GM12878 (cell line): ENCODE data around the gene PARP2. TPM values are rescaled to one million over a fixed set of nuclear protein-coding genes. Genes with fewer than 3 reads are reported as not detected.

Experiments
- ATAC-seq: fragments of 200-7000 bp; cut with Tn5 transposase; 3 replicates; pipeline ENCODE4 v1.9.1; 2020; ENCODE audit warnings: mild to moderate bottlenecking, moderate library complexity
- BruUV-seq: library from RNA; stranded (reverse); fragments of 400-500 nt; replicated peaks from 2 replicates; lab custom pipeline; 2021; lab: Mats Ljungman, UMichigan
- CTCF ChIA-PET: fragments of 300-600 bp; sonication (Branson Sonifier 250); formaldehyde crosslinking; extraction: SDS; loops from one replicate; lab custom pipeline; 2021; ENCODE audit warnings: inconsistent platforms; lab: Yijun Ruan, JAX
- POLR2A ChIA-PET: fragments of 350-600 bp; formaldehyde crosslinking; extraction: SDS; loops from one replicate; lab custom pipeline; 2021; ENCODE audit warnings: inconsistent platforms; lab: Charles Lee
- RAD21 ChIA-PET: fragments of 300-600 bp; sonication (Branson Sonifier 250); formaldehyde crosslinking; loops from one replicate; lab custom pipeline; 2023; ENCODE audit warnings: antibody characterized with exemption; ENCODE audit not compliant: unreplicated experiment; lab: Charles Lee
- SMC1A ChIA-PET: fragments of 300-600 bp; sonication (Branson Sonifier 250); formaldehyde crosslinking; loops from one replicate; lab custom pipeline; 2023; ENCODE audit not compliant: unreplicated experiment, uncharacterized antibody; lab: Charles Lee
- DNase-seq: peaks from one replicate; pipeline ENCODE4 v3.0.0-alpha.2; 2011; ENCODE audit warnings: low read depth, low spot score
- FAIRE-seq: peaks from 3 replicates; lab custom pipeline; 2011; peaks lifted over from hg19 to GRCh38; lab: Jason Lieb, UNC
- H2AFZ ChIP-seq: 2 replicates; pipeline ENCODE4 v1.6.0; 2011; ENCODE audit warnings: low read depth, low read length, control low read depth; ENCODE audit not compliant: control insufficient read depth
- H3K27ac ChIP-seq: 2 replicates; pipeline ENCODE4 v1.5.1; 2011; ENCODE audit warnings: control low read depth; ENCODE audit not compliant: control insufficient read depth, insufficient read depth
- H3K27me3 ChIP-seq, 2 experiments: replicated peaks in 1 of 2; 2 replicates each; pipeline versions ENCODE4 v1.6.0 to v1.6.1; 2011; ENCODE audit warnings: low read length in 1 of 2; ENCODE audit not compliant: control insufficient read depth in 2 of 2, insufficient read depth in 2 of 2
- H3K36me3 ChIP-seq, 2 experiments: 2 replicates each; pipeline ENCODE4 v1.5.1; 2011; ENCODE audit warnings: low read length in 1 of 2; ENCODE audit not compliant: control insufficient read depth in 2 of 2, insufficient read depth in 2 of 2
- H3K4me1 ChIP-seq: 2 replicates; pipeline ENCODE4 v1.6.1; 2011; ENCODE audit warnings: mild to moderate bottlenecking, low read length, moderate library complexity, mixed read lengths; ENCODE audit not compliant: control insufficient read depth, insufficient read depth
- H3K4me2 ChIP-seq: 2 replicates; pipeline ENCODE4 v1.6.0; 2011; ENCODE audit warnings: control low read depth; ENCODE audit not compliant: control insufficient read depth, insufficient read depth
- H3K4me3 ChIP-seq: fragments of 200-600 bp; sonication (generic); 2 replicates; pipeline ENCODE4 v1.5.1; 2016
- H3K79me2 ChIP-seq: 2 replicates; pipeline ENCODE4 v1.6.0; 2011; ENCODE audit warnings: low read length; ENCODE audit not compliant: control insufficient read depth, insufficient read depth
- H3K9ac ChIP-seq: 2 replicates; pipeline ENCODE4 v1.8.0; 2011; ENCODE audit warnings: low read length, control low read depth, mixed read lengths; ENCODE audit not compliant: control insufficient read depth, insufficient read depth
- H3K9me3 ChIP-seq: replicated peaks from 3 replicates; pipeline ENCODE4 v1.5.1; 2011; ENCODE audit warnings: mild to moderate bottlenecking, low read length; ENCODE audit not compliant: control insufficient read depth, insufficient read depth
- H4K20me1 ChIP-seq: 2 replicates; pipeline ENCODE4 v1.6.0; 2011; ENCODE audit not compliant: control insufficient read depth, insufficient read depth
- BCL11A ChIP-seq: IDR thresholded peaks from 2 replicates; pipeline ENCODE4 v1.6.1; 2011; ENCODE audit warnings: low read depth, low read length
- BCLAF1 ChIP-seq: fragments of 450-650 bp; IDR thresholded peaks from 2 replicates; pipeline ENCODE4 v1.6.1; 2017; ENCODE audit warnings: antibody characterized with exemption, mild to moderate bottlenecking, moderate library complexity
- CBX5 ChIP-seq: sonication (generic); IDR thresholded peaks from 2 replicates; pipeline ENCODE4 v1.6.1; 2016; ENCODE audit warnings: low read depth, moderate library complexity, mild to moderate bottlenecking, inconsistent platforms
- EP300 ChIP-seq, 2 experiments: fragments of 150-350 bp in 1 of 2; IDR thresholded peaks; 2 replicates each; pipeline ENCODE4 v1.6.1; 2011 to 2012; ENCODE audit warnings: low read depth in 2 of 2, low read length in 2 of 2, borderline replicate concordance in 1 of 2, improper control_type of control experiment in 1 of 2, inconsistent platforms in 1 of 2; ENCODE audit not compliant: control insufficient read depth in 1 of 2
- IRF5 ChIP-seq: fragments of 450-650 bp; IDR thresholded peaks from 2 replicates; pipeline ENCODE4 v1.6.1; 2017; ENCODE audit warnings: borderline replicate concordance
- MYC ChIP-seq: IDR thresholded peaks from 2 replicates; pipeline ENCODE4 v1.6.1; 2011; ENCODE audit warnings: mild to moderate bottlenecking, low read length, moderate library complexity, inconsistent platforms; ENCODE audit not compliant: insufficient read depth, insufficient replicate concordance, insufficient read length, severe bottlenecking
- NR2C2 ChIP-seq: IDR thresholded peaks from 2 replicates; pipeline ENCODE4 v1.6.1; 2011; ENCODE audit warnings: borderline replicate concordance, low read depth; ENCODE audit not compliant: control insufficient read depth, insufficient read length
- POLR2A ChIP-seq: IDR thresholded peaks from 2 replicates; pipeline ENCODE4 v1.6.1; 2011; ENCODE audit warnings: low read depth, mild to moderate bottlenecking, low read length
- TBL1XR1 ChIP-seq: IDR thresholded peaks from 2 replicates; pipeline ENCODE4 v1.6.1; 2012; ENCODE audit warnings: low read depth, low read length, improper control_type of control experiment
- ZNF274 ChIP-seq: IDR thresholded peaks from one replicate; pipeline ENCODE4 v1.8.0; 2011; ENCODE audit not compliant: insufficient read length, insufficient read depth
- ZNF622 ChIP-seq: fragments of 450-650 bp; IDR thresholded peaks from 2 replicates; pipeline ENCODE4 v1.6.1; 2017; ENCODE audit warnings: mild to moderate bottlenecking, inconsistent platforms
- WGBS: methylation state at CpG from one replicate; pipeline ENCODE4 v1.1.6; 2016; ENCODE audit warnings: low lambda C conversion rate; ENCODE audit not compliant: insufficient replicate concordance, insufficient coverage; ENCODE audit errors: missing lambda C conversion rate; 5-methylcytosine and 5-hydroxymethylcytosine counted together
- in situ Hi-C: fragments of 300-500 bp; cut with MboI; formaldehyde crosslinking; loops from 9 replicates; pipeline ENCODE4 v1.14.3; 2018; ENCODE audit warnings: mixed read lengths
- intact Hi-C: fragments of 100-400 bp; cut with micrococcal nuclease; formaldehyde crosslinking; loops from one replicate; pipeline ENCODE4 v1.14.2; 2022; ENCODE audit not compliant: unreplicated experiment
- polyA plus RNA-seq, 11 experiments: library from polyadenylated mRNA; depleted of rRNA in 4 of 11; unstranded in 6 of 11; stranded (reverse) in 5 of 11; fragments of >200 nt; fragmentation: Nextera tagmentation in 4 of 11; fragmentation: Illumina TruSeq in 1 of 11; extraction: Ambion mirVana in 4 of 11; extraction: Trizol in 1 of 11; gene quantifications; 1 replicate in 1 of 11; 2 replicates in 10 of 11; pipeline versions ENCODE4 v1.2.1 to v1.2.3, GENCODE V29; 2011 to 2016; ENCODE audit warnings: inconsistent platforms in 2 of 11, missing spikeins in 2 of 11, low read depth in 1 of 11
- total RNA-seq, 4 experiments: library from RNA; depleted of rRNA in 3 of 4; stranded (reverse); fragments of >200 nt in 3 of 4; fragmentation: Illumina TruSeq in 1 of 4; extraction: Trizol in 1 of 4; gene quantifications; 2 replicates each; pipeline versions ENCODE4 v1.2.1 to v1.2.3, GENCODE V29; 2013 to 2021
- TF ChIP-seq, protein P1 (sequence below): fragments of 450-650 bp; formaldehyde crosslinking; IDR thresholded peaks from 2 replicates; pipeline ENCODE4 v1.4.0; 2022; ENCODE audit warnings: mild to moderate bottlenecking, moderate library complexity
- TF ChIP-seq, protein P2 (sequence below): fragments of 450-650 bp; IDR thresholded peaks from 2 replicates; pipeline ENCODE4 v1.6.1; 2017; ENCODE audit warnings: mild to moderate bottlenecking, low read depth, inconsistent platforms; ENCODE audit not compliant: poor library complexity, severe bottlenecking

The PARP2 gene
- total and polyA plus RNA-seq, 10 of the 15 experiments (the other 5 are each of a cell fraction or from before 2014, with no cell fraction given) = 26.7 to 75.4 (median 42.3) TPM

DNA sequence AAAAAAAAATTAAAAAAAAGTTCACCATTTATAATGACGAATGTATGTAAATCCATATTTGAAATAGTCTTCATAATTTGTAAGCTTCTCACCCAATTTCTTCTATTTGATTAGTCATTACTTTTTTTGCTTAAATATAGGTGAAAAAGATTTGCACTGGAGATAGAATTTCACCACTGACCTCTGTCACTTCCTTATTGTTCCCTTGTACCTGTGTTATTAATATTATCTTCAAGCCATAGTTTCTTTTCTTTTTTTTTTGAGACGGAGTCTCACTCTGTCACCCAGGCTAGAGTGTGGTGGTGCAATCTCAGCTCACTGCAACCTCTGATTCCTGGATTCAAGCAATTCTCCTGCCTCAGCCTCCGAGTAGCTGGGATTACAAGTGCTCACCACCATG is 54.1 kb downstream of the PARP2 start (continued):
- no peak for TF ChIP-seq NR2C2
- no peak for TF ChIP-seq EP300 (IDR thresholded peaks at IDR 0.05; ENCODE audit: borderline replicate concordance in 1 of 2, control insufficient read depth in 1 of 2, low read depth in 2 of 2, low read length in 2 of 2)
- TF ChIP-seq BCLAF1 = no peak
- no peak for TF ChIP-seq POLR2A
- no peak for TF ChIP-seq BCL11A
- TF ChIP-seq, all 136 proteins: peak for 0

GRCh38 chr14:20400589-20400964 is 57.1 kb downstream of the PARP2 start:
- RAD21 ChIA-PET = no interaction called here
- Histone ChIP-seq H3K79me2 (no peaks in the 10 kb centered on the region), H3K4me2 (no peak overlapping the region), H3K27ac (no peak overlapping the region), H3K4me3 (no peak overlapping the region), H3K9ac (no peak overlapping the region), H4K20me1 (no peaks in the 10 kb centered on the region; the same call in 1 of the 2 replicates), H3K4me1 (no peaks in the 10 kb centered on the region), H3K36me3 (peaks cover 5 to 30% of the 10 kb centered on the region in 2 experiments; a peak in 3 of 4 replicates), H3K27me3 (no peaks in the 10 kb centered on the region), H3K9me3 (no peaks in the 10 kb centered on the region), H2AFZ (no peak overlapping the region)
- POLR2A ChIA-PET = no interaction called here
- WGBS = 100% methylated on average over 1 of the region's 1 CpG
- BruUV-seq = no TSS peak
- FAIRE-seq = no peak
- SMC1A ChIA-PET = interaction anchor here (1.3 kb wide), 1 partner anchor 24 kb away, joined by 3 read pairs; no protein-coding TSS in a partner anchor
- intact Hi-C loops = no loop called here
- CTCF ChIA-PET = no interaction called here
- DNase-seq = no peak
- in situ Hi-C loops = no loop called here
- no peak for ATAC-seq
- TF ChIP-seq ZNF274 (no peak), CBX5 (no peak), MYC (no peak), IRF5 (no peak), ZNF622 (no peak), TBL1XR1 (no peak)
- TF ChIP-seq, protein P1, sequence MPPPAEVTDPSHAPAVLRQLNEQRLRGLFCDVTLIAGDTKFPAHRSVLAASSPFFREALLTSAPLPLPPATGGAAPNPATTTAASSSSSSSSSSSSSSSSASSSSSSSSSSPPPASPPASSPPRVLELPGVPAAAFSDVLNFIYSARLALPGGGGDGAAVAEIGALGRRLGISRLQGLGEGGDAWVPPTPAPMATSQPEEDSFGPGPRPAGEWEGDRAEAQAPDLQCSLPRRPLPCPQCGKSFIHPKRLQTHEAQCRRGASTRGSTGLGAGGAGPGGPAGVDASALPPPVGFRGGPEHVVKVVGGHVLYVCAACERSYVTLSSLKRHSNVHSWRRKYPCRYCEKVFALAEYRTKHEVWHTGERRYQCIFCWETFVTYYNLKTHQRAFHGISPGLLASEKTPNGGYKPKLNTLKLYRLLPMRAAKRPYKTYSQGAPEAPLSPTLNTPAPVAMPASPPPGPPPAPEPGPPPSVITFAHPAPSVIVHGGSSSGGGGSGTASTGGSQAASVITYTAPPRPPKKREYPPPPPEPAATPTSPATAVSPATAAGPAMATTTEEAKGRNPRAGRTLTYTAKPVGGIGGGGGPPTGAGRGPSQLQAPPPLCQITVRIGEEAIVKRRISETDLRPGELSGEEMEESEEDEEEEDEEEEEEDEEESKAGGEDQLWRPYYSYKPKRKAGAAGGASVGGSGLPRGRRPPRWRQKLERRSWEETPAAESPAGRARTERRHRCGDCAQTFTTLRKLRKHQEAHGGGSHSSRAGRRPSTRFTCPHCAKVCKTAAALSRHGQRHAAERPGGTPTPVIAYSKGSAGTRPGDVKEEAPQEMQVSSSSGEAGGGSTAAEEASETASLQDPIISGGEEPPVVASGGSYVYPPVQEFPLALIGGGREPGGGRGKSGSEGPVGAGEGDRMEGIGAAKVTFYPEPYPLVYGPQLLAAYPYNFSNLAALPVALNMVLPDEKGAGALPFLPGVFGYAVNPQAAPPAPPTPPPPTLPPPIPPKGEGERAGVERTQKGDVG (CRISPR knock-in tag) = no peak
- TF ChIP-seq, protein P2, sequence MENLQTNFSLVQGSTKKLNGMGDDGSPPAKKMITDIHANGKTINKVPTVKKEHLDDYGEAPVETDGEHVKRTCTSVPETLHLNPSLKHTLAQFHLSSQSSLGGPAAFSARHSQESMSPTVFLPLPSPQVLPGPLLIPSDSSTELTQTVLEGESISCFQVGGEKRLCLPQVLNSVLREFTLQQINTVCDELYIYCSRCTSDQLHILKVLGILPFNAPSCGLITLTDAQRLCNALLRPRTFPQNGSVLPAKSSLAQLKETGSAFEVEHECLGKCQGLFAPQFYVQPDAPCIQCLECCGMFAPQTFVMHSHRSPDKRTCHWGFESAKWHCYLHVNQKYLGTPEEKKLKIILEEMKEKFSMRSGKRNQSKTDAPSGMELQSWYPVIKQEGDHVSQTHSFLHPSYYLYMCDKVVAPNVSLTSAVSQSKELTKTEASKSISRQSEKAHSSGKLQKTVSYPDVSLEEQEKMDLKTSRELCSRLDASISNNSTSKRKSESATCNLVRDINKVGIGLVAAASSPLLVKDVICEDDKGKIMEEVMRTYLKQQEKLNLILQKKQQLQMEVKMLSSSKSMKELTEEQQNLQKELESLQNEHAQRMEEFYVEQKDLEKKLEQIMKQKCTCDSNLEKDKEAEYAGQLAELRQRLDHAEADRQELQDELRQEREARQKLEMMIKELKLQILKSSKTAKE = no peak
